Measurements from ENCODE around the gene ZNF474. TPM values are rescaled to one million over a fixed set of nuclear protein-coding genes. Genes with fewer than 3 reads are reported as not detected.

Gene ZNF474
- total RNA-seq, 4 donors from 2014 or later = 0.52 to 1.3 (median 1.0) TPM

GRCh38 chr5:122121479-122122465, 7.6 kb upstream of the ZNF474 start:
- H3K27ac ChIP-seq = no peak overlapping the region
- no peaks in the 10 kb centered on the region for H3K9me3 ChIP-seq
- ATAC-seq = no peak
- H3K4me3 ChIP-seq = no peak overlapping the region
- no peaks in the 10 kb centered on the region for H3K36me3 ChIP-seq
- peaks cover 4 to 12% (median 4%) of the 10 kb centered on the region in 3 donors for H3K4me1 ChIP-seq
- 79 to 82% methylated on average over 7 to 8 of the region's 11 CpGs for WGBS, 2 donors (ENCODE audit: low coverage in 1 of 2)
- TF ChIP-seq, protein P1, sequence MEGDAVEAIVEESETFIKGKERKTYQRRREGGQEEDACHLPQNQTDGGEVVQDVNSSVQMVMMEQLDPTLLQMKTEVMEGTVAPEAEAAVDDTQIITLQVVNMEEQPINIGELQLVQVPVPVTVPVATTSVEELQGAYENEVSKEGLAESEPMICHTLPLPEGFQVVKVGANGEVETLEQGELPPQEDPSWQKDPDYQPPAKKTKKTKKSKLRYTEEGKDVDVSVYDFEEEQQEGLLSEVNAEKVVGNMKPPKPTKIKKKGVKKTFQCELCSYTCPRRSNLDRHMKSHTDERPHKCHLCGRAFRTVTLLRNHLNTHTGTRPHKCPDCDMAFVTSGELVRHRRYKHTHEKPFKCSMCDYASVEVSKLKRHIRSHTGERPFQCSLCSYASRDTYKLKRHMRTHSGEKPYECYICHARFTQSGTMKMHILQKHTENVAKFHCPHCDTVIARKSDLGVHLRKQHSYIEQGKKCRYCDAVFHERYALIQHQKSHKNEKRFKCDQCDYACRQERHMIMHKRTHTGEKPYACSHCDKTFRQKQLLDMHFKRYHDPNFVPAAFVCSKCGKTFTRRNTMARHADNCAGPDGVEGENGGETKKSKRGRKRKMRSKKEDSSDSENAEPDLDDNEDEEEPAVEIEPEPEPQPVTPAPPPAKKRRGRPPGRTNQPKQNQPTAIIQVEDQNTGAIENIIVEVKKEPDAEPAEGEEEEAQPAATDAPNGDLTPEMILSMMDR (IDR thresholded peaks at IDR 0.05) = no peak
- TF ChIP-seq EP300 (IDR thresholded peaks at IDR 0.05) (no peak), POLR2A (IDR thresholded peaks at IDR 0.05) (no peak), POLR2AphosphoS5 (IDR thresholded peaks at IDR 0.05) (no peak)
- no peaks in the 10 kb centered on the region for H3K27me3 ChIP-seq

DNA sequence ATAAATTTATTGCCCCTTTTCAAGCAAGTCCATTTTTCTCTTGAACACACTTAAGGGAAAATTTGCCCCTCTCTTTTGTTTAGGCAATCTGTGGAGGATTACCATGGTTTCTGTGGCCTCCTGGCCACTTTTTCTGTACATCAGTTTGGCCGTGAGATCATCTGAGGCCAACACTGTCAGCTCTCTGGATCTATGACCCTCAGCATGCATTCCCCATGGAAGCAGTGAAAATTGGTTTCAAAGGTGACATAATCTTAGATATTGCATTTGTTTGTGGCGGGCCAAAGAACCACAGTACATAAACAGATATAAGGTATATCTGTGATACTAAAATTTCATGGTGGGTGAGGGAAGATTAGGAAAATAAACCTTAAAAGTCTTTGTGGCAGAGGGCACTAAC, 4.6 kb upstream of the ZNF474 start:
- H3K36me3 ChIP-seq = no peaks in the 10 kb centered on the region
- no peaks in the 10 kb centered on the region for H3K9me3 ChIP-seq
- TF ChIP-seq EP300 (IDR thresholded peaks at IDR 0.05) (no peak), POLR2A (IDR thresholded peaks at IDR 0.05) (no peak), POLR2AphosphoS5 (IDR thresholded peaks at IDR 0.05) (no peak)
- TF ChIP-seq, protein P1 (IDR thresholded peaks at IDR 0.05) = no peak
- no peak for ATAC-seq
- H3K4me1 ChIP-seq = peaks cover 4 to 29% (median 11%) of the 10 kb centered on the region in 3 donors
- no peak overlapping the region for H3K27ac ChIP-seq
- WGBS, 2 donors (ENCODE audit: low coverage in 1 of 2) = 96 to 100% methylated on average over 1 to 2 of the region's 2 CpGs
- H3K4me3 ChIP-seq = no peak overlapping the region
- H3K27me3 ChIP-seq = no peaks in the 10 kb centered on the region

DNA sequence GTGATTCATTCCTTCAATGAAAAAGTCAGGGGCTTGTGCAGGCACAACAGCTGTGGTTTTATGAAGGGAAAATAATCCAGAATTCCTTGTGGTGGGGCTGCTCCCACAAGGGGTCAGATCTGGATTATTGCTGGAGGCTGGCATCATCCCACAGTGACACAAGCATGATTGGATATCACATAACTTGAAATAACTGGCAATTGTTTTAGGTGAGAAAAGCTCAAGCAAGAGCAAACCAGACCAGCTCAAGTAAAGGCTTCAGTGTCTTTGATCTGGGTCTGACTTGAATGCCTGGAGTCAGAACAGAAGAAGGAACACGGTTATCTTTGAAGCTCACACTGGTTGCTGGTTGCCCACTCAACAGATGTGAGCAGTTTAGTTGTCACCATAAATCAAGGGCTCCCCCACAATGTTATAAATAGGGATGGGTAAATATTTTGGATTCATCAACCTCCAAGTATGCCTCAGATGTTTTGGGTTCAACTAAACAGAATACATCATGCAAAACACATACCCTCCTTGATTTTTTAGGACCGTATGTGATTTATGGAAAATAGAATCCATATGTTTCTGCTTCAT, 3.1 kb upstream of the ZNF474 start:
- H3K9me3 ChIP-seq = no peaks in the 10 kb centered on the region
- no peak for ATAC-seq
- peak overlapping the region; percentile 76 to 83 (median 80) for H3K27ac ChIP-seq
- H3K36me3 ChIP-seq = no peaks in the 10 kb centered on the region
- TF ChIP-seq EP300 (IDR thresholded peaks at IDR 0.05) (no peak), POLR2A (IDR thresholded peaks at IDR 0.05) (no peak), POLR2AphosphoS5 (IDR thresholded peaks at IDR 0.05) (no peak)
- TF ChIP-seq, protein P1 (IDR thresholded peaks at IDR 0.05) = no peak
- H3K4me3 ChIP-seq = no peak overlapping the region
- 9 to 43% methylated on average over 2 of the region's 2 CpGs for WGBS, 2 donors (ENCODE audit: low coverage in 1 of 2)
- H3K27me3 ChIP-seq = no peaks in the 10 kb centered on the region
- peaks cover 4 to 33% (median 11%) of the 10 kb centered on the region in 3 donors for H3K4me1 ChIP-seq

GRCh38 chr5:122126756-122127321, 2.5 kb upstream of the ZNF474 start:
- ATAC-seq = peak; percentile 46
- Histone ChIP-seq H3K36me3 (no peaks in the 10 kb centered on the region), H3K27ac (peak overlapping the region; percentile 76 to 83 (median 80)), H3K4me3 (peak overlapping the region; percentile 12 to 19), H3K4me1 (peaks cover 4 to 33% (median 11%) of the 10 kb centered on the region in 3 donors), H3K27me3 (no peaks in the 10 kb centered on the region), H3K9me3 (no peaks in the 10 kb centered on the region)
- TF ChIP-seq, protein P1 (IDR thresholded peaks at IDR 0.05) = no peak
- TF ChIP-seq POLR2A (IDR thresholded peaks at IDR 0.05) (no peak), EP300 (IDR thresholded peaks at IDR 0.05) (no peak)
- WGBS, 2 donors (ENCODE audit: low coverage in 1 of 2) = 17 to 34% methylated on average over 5 to 10 of the region's 10 CpGs
